Measurements from ENCODE around the gene CD300LF. TPM values are rescaled to one million over a fixed set of nuclear protein-coding genes. Genes with fewer than 3 reads are reported as not detected.

The CD300LF gene
- polyA plus RNA-seq, 3 donors = 112 to 184 (median 175) TPM

DNA sequence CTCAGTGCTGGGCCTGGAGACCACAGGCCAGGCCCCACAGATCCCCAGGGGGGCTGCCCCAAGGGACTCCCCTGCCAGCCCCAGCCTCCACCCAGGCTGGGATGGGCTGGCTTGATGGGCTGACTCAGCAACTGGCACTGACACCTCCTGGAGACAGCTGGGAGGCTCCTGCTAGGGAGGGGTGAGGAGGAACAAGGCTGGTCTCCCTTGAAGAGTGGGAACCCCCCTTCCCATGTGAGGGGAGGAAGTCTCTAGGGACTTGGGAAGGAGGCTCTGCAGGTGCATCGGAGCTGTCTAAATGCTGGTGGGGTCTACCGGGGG is 46.1 kb upstream of the CD300LF start:
- no peak overlapping the region for H2AFZ ChIP-seq (ENCODE audit: insufficient read depth, low read depth, low read length, poor library complexity, severe bottlenecking)
- H3K9me3 Mint-ChIP-seq = no peaks in the 10 kb centered on the region
- H3K27ac ChIP-seq (ENCODE audit: low read depth in 1 of 2, low read length in 2 of 2) = peak overlapping the region in 1 of 2 donors; percentile 5
- intact Hi-C loops (cut with micrococcal nuclease) = no loop called here
- H3K27me3 Mint-ChIP-seq (ENCODE audit: low read depth in 3 of 3) = peaks cover 0 to 1% (median 0%) of the 10 kb centered on the region in 3 donors
- peak in 2 of 3 donors; percentile 61 to 88 for DNase-seq
- peak overlapping the region; percentile 17 for H3K9ac ChIP-seq (ENCODE audit: insufficient read depth, low read length, poor library complexity, severe bottlenecking)
- H3K4me3 ChIP-seq (replicated peaks in 1 of 3; ENCODE audit: low read depth in 2 of 3, low read length in 3 of 3) = peak overlapping the region in 1 of 3 experiments; percentile 48
- H3K4me2 ChIP-seq (replicated peaks; ENCODE audit: extremely low read depth, low read length, poor library complexity, severe bottlenecking) = peak overlapping the region; percentile 65
- H3K4me3 Mint-ChIP-seq = peak overlapping the region; percentile 49 to 67
- H3K4me1 ChIP-seq (ENCODE audit: control insufficient read depth in 1 of 2, insufficient read depth in 2 of 2, low read length in 2 of 2) = peaks cover 39 to 54% of the 10 kb centered on the region in 2 donors
- H3K36me3 Mint-ChIP-seq = peaks cover 18 to 47% of the 10 kb centered on the region in 2 donors
- H3K9me3 ChIP-seq (replicated peaks in 1 of 2; ENCODE audit: control insufficient read depth in 1 of 2, insufficient read depth in 1 of 2, low read length in 2 of 2) = no peaks in the 10 kb centered on the region
- H3K79me2 ChIP-seq (ENCODE audit: insufficient read depth, low read length) = peaks cover 100% of the 10 kb centered on the region
- H3K36me3 ChIP-seq (replicated peaks in 1 of 2; ENCODE audit: control insufficient read depth in 1 of 2, insufficient read depth in 2 of 2, low read length in 2 of 2) = peaks cover 16 to 30% of the 10 kb centered on the region in 2 donors
- no peaks in the 10 kb centered on the region for H3K27me3 ChIP-seq (ENCODE audit: control insufficient read depth in 2 of 2, insufficient read depth in 2 of 2, low read length in 2 of 2)
- 0% methylated on average over 2 of the region's 2 CpGs for WGBS (ENCODE audit: insufficient coverage)
- H3K4me1 Mint-ChIP-seq = peaks cover 65% of the 10 kb centered on the region
- TF ChIP-seq, protein P1, sequence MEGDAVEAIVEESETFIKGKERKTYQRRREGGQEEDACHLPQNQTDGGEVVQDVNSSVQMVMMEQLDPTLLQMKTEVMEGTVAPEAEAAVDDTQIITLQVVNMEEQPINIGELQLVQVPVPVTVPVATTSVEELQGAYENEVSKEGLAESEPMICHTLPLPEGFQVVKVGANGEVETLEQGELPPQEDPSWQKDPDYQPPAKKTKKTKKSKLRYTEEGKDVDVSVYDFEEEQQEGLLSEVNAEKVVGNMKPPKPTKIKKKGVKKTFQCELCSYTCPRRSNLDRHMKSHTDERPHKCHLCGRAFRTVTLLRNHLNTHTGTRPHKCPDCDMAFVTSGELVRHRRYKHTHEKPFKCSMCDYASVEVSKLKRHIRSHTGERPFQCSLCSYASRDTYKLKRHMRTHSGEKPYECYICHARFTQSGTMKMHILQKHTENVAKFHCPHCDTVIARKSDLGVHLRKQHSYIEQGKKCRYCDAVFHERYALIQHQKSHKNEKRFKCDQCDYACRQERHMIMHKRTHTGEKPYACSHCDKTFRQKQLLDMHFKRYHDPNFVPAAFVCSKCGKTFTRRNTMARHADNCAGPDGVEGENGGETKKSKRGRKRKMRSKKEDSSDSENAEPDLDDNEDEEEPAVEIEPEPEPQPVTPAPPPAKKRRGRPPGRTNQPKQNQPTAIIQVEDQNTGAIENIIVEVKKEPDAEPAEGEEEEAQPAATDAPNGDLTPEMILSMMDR (IDR thresholded peaks at IDR 0.05) = no peak
- H4K20me1 ChIP-seq (ENCODE audit: insufficient read depth, low read length) = peaks cover 100% of the 10 kb centered on the region
- peak overlapping the region in 5 of 7 donors; percentile 3 to 82 (median 58) for H3K27ac Mint-ChIP-seq

DNA sequence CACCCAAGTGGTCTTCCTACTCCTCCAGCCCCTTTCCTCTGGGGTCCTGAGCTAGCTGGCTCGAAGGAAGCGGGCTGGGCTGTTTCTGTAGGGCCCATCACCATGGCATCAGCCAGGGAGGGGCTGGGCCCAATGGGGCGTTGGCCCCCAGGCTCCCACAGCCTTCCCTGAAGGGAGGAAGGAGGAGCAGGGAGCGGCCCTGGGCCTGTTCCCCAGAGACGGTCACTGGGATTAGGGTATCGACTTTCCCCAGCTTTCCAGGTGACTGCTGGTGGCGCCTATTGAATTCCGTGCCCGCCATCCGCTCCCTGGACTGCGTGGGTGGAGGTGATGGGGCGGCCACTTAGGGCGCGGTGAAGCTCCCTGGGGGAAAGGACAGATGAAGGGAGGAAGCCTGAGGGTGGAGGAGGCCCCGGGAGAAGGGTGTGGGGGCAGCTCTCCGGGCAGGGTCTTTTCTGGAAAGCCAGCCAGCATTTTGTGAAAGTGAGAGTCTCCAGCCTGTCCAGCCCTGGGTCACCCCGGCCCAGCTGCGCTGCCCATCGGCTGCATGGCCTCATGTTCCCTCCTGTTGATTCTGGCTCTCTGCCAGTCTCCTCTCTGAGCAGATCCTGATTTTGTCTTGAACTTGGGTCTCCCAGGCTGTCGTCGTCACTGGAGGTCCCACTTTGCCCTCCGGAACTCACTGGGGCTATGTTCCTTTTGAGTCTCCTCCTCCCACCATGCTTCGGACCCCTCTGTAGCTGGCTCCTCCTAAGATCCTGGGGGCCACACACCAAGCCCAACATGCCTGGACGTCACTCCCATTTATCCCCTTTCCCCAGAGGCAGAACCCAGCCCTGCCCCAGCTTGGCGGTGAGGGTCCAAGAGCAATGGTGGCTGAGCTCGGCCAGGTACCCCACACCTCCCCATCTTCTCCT is 45.5 kb upstream of the CD300LF start:
- peak in 1 of 3 donors; percentile 34 for DNase-seq
- H3K4me3 ChIP-seq (replicated peaks in 1 of 3; ENCODE audit: low read depth in 2 of 3, low read length in 3 of 3) = peak overlapping the region in 1 of 3 experiments; percentile 48
- Mint-ChIP-seq H3K27me3 (ENCODE audit: low read depth in 3 of 3) (peaks cover 0 to 1% (median 0%) of the 10 kb centered on the region in 3 donors), H3K27ac (peak overlapping the region; percentile 26 to 82 (median 58)), H3K36me3 (peaks cover 21 to 46% of the 10 kb centered on the region in 2 donors), H3K9me3 (no peaks in the 10 kb centered on the region), H3K4me1 (peaks cover 70% of the 10 kb centered on the region), H3K4me3 (peak overlapping the region; percentile 37 to 48)
- TF ChIP-seq, protein P1 (IDR thresholded peaks at IDR 0.05) = no peak
- peaks cover 100% of the 10 kb centered on the region for H3K79me2 ChIP-seq (ENCODE audit: insufficient read depth, low read length)
- H2AFZ ChIP-seq (ENCODE audit: insufficient read depth, low read depth, low read length, poor library complexity, severe bottlenecking) = no peak overlapping the region
- H3K27ac ChIP-seq (ENCODE audit: low read depth in 1 of 2, low read length in 2 of 2) = peak overlapping the region in 1 of 2 donors; percentile 5
- peak overlapping the region; percentile 65 for H3K4me2 ChIP-seq (replicated peaks; ENCODE audit: extremely low read depth, low read length, poor library complexity, severe bottlenecking)
- H3K9me3 ChIP-seq (replicated peaks in 1 of 2; ENCODE audit: control insufficient read depth in 1 of 2, insufficient read depth in 1 of 2, low read length in 2 of 2) = no peaks in the 10 kb centered on the region
- whole genome bisulfite sequencing (ENCODE audit: insufficient coverage) = 43% methylated on average over 22 of the region's 26 CpGs
- peaks cover 10 to 25% of the 10 kb centered on the region in 2 donors for H3K36me3 ChIP-seq (replicated peaks in 1 of 2; ENCODE audit: control insufficient read depth in 1 of 2, insufficient read depth in 2 of 2, low read length in 2 of 2)
- H3K27me3 ChIP-seq (ENCODE audit: control insufficient read depth in 2 of 2, insufficient read depth in 2 of 2, low read length in 2 of 2) = no peaks in the 10 kb centered on the region
- H4K20me1 ChIP-seq (ENCODE audit: insufficient read depth, low read length) = peaks cover 100% of the 10 kb centered on the region
- H3K4me1 ChIP-seq (ENCODE audit: control insufficient read depth in 1 of 2, insufficient read depth in 2 of 2, low read length in 2 of 2) = peaks cover 39 to 57% of the 10 kb centered on the region in 2 donors
- intact Hi-C loops (cut with micrococcal nuclease) = no loop called here
- H3K9ac ChIP-seq (ENCODE audit: insufficient read depth, low read length, poor library complexity, severe bottlenecking) = peak overlapping the region; percentile 17

Data from CD14-positive monocyte (primary cell).